Neuron (in vitro differentiated cells): ENCODE results near the gene KCTD13.
A peak's percentile ranks its signal among the peaks of the same experiment; 100 is the strongest.
"Not testable (repeated sequence)": the region's sequence is repeated elsewhere in the genome, so short reads cannot be mapped to it uniquely, and the experiment has no call there.

ENCODE experiments used
- H2AFZ ChIP-seq: one replicate; pipeline ENCODE4 v1.6.1; 2013; ENCODE audit warnings: low read depth, mild to moderate bottlenecking, inconsistent platforms, low read length, moderate library complexity
- H3K27me3 ChIP-seq: one replicate; pipeline ENCODE4 v1.6.1; 2013; ENCODE audit warnings: low read length; ENCODE audit not compliant: insufficient read depth
- H3K36me3 ChIP-seq: one replicate; pipeline ENCODE4 v1.6.1; 2013; ENCODE audit warnings: low read length; ENCODE audit not compliant: insufficient read depth
- H3K4me1 ChIP-seq: one replicate; pipeline ENCODE4 v1.6.1; 2013; ENCODE audit warnings: low read length; ENCODE audit not compliant: insufficient read depth
- H3K4me3 ChIP-seq: 2 replicates; pipeline ENCODE4 v1.5.1; 2013; ENCODE audit warnings: mild to moderate bottlenecking, low read length, moderate library complexity
- H3K9me3 ChIP-seq: one replicate; pipeline ENCODE4 v1.6.1; 2013; ENCODE audit warnings: low read length

The KCTD13 gene

DNA sequence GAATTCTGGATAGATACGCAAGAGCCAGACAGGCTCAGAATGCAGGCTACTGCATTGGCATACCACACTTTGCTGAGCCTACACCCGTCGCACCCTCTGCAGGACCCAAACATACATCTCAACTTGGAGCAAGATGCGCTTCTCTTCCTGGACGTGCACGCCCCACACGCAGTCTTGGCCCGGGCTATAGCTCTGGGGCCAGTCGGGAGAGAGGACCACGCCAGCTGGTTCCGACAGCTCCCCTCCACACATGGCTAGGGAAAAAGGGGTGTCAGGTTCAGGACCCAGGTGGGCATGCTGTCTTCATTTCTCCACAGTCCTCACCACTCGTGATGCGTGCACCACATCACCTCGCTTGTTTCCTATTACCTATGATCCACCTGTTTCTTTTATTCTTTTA lies 47.9 kb downstream of the KCTD13 start:
- Histone ChIP-seq H3K4me1 (no peaks in the 10 kb centered on the region), H2AFZ (no peak overlapping the region)

DNA sequence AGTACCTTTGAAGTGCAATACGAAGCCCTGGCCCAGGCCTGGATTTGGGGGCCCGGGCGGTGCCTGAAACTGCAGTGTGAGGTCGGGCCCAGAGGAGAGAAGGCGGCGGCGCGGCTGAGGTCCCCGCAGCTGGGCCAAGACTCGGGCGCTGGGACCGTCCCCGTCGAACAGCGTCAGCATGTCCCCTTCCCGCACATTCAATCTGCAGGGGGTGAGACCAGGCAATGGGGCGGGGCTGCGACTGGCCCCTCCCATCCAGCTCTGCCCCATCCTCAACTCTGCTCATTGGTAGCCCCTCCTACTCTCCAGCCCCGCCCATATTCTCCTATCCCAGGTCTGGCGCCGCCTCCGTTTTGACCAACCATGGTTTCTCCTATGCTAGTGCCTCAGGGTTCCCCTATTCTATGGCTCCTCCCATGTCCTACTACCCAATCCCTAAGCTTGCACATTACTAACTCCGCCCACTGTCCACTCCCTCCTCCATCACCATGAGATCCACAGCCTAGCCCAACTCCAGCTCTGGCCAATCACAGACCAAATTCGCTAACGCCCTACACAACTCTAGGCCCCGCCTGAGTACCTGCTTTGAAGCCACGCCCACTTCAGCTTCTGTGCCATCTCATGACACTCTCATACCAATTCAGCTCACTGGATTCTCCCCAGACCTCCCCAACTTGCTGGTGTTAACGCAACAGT lies 48.6 kb downstream of the KCTD13 start:
- Histone ChIP-seq H3K9me3 (no peaks in the 10 kb centered on the region), H3K27me3 (peaks cover 2% of the 10 kb centered on the region), H3K36me3 (peaks cover 14% of the 10 kb centered on the region), H2AFZ (no peak overlapping the region), H3K4me1 (no peaks in the 10 kb centered on the region), H3K4me3 (no peak overlapping the region)

More for the DNA sequence above, 47.9 kb downstream of the KCTD13 start:
- Histone ChIP-seq H3K36me3 (peaks cover 19% of the 10 kb centered on the region), H3K4me3 (no peak overlapping the region), H3K27me3 (peaks cover 2% of the 10 kb centered on the region), H3K9me3 (no peaks in the 10 kb centered on the region)

DNA sequence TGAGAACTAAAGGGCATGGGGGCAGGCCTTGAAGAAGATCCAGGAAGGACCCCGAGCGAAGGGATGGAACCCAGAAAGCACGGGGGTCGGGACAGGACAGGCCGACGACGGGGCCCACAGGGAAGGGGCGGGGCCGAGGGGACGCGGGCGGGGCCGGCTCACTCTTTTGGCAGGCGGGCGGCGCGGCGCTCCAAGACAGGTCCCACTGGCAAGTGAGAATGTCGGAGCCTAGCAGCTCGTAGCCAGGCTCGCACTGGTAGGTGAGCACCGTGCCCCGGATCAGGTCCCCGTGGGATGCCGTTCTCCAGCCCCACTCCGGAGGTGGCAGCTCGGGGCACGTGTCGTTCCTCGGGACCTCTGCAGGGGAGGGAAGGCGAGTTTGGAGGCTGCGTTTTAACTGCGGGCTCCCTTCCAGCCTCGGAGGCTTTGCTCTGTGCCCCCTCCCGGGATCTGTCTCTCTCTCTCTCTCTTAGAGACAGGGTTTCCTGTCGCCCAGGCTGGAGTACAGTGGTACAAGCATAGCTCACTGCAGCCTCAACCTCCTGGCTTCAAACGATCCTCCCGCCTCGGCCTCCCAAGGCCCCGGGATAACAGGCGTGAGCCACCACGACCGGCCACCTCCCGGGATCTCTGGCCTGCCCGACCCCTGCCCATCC lies 49.3 kb downstream of the KCTD13 start:
- Histone ChIP-seq H2AFZ (no peak overlapping the region), H3K36me3 (peaks cover 14% of the 10 kb centered on the region), H3K27me3 (peaks cover 2% of the 10 kb centered on the region), H3K4me3 (no peak overlapping the region), H3K9me3 (no peaks in the 10 kb centered on the region), H3K4me1 (no peaks in the 10 kb centered on the region)

DNA sequence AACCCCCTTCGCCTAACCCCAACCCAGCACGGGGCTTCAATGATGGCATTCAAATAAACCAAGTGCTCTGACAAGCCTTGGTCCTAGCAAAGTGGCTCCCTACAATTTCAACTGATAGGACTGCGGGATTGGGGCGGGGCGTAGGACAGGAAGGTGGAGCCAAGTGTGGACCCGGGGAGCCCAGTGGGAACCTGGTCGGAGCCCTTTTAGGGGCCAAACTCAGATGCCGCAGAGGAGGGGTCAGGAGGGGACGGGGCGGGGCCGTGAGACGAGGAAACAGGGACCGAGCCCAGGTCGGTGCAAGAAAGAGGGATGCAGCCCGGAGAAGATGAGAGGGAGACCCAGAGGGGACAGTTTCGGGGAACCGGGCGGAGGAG lies 49.8 kb downstream of the KCTD13 start:
- Histone ChIP-seq H3K27me3 (peaks cover 2% of the 10 kb centered on the region), H3K4me3 (no peak overlapping the region), H3K4me1 (no peaks in the 10 kb centered on the region), H3K36me3 (peaks cover 14% of the 10 kb centered on the region), H2AFZ (no peak overlapping the region), H3K9me3 (no peaks in the 10 kb centered on the region)

DNA sequence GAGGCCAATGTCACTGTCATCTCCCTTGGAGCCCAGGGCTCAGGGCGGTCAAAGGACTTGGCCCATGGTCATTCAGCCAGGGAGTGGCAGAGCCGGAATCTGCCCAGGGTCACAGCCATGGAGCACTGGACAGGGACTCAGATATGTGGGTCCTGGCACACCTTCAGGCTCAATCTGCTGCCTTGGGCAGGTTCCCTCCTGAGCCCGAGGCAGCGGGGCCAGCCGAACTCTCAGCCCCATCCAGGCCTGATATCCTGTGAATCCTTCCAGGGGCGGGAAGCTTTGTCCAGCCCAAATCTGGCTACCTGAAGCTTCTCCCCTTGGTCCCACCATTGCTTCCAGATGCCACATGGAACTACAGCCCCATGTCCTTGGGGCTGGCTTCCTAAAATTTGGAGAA lies 50.8 kb downstream of the KCTD13 start:
- Histone ChIP-seq H3K36me3 (peaks cover 14% of the 10 kb centered on the region), H3K4me1 (no peaks in the 10 kb centered on the region), H3K27me3 (peaks cover 2% of the 10 kb centered on the region), H3K4me3 (no peak overlapping the region), H2AFZ (no peak overlapping the region), H3K9me3 (no peaks in the 10 kb centered on the region)

- Histone ChIP-seq H3K4me3 (no peak overlapping the region), H3K27me3 (peaks cover 2% of the 10 kb centered on the region), H3K9me3 (no peaks in the 10 kb centered on the region), H3K36me3 (peaks cover 8% of the 10 kb centered on the region), H3K4me1 (no peaks in the 10 kb centered on the region), H2AFZ (no peak overlapping the region)
These were observed 52.7 kb downstream of the KCTD13 start for GRCh38 chr16:29873319-29873718.

DNA sequence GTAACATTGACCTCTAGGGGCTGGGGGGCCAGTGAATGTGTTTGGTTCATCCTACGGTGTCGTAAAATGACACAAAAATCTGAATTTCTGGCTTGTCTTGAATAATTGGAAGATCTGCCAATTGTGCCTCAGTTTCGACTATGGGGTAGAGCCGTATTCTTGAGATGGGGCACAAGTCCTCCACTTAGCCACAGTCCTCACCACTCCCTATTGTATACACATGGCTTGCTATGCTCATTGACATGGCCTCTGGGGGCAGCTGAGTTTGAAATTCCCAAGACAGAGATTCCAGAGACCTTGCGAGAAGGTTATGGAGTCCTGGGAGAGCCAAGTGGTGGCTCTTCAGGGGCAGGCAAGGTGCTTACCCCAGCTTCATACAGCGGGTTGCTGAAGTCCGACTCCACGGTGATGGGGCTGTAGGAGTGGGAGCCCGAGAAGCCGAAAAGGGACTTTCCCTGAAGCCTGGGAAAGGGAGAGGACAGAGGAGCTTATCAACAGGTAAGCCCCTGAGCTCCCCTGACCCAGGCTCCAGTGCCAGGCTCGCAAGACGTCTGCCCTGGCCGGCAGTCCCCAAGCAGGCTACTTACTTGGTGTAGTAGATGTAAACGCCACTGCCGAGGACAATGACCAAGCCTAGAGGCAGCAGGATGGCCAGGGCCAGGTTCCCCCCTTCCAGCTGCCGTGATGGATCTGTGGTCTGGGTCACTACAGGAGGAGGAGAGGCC lies 54.0 kb downstream of the KCTD13 start:
- Histone ChIP-seq H3K9me3 (no peaks in the 10 kb centered on the region), H3K27me3 (peaks cover 2% of the 10 kb centered on the region), H2AFZ (no peak overlapping the region), H3K36me3 (peaks cover 8% of the 10 kb centered on the region), H3K4me3 (no peak overlapping the region), H3K4me1 (no peaks in the 10 kb centered on the region)

- H3K4me3 ChIP-seq, H3K27me3 ChIP-seq, H3K36me3 ChIP-seq, H3K4me1 ChIP-seq, H2AFZ ChIP-seq, H3K9me3 ChIP-seq: not testable (repeated sequence)
These were observed 57.0 kb downstream of the KCTD13 start for GRCh38 chr16:29869067-29869466.

GRCh38 chr16:29868396-29869009 lies 57.5 kb downstream of the KCTD13 start:
- H2AFZ ChIP-seq: no peak overlapping the region
- no peaks in the 10 kb centered on the region for H3K27me3 ChIP-seq
- H3K4me1 ChIP-seq: peaks cover 3% of the 10 kb centered on the region
- peaks cover 3% of the 10 kb centered on the region for H3K36me3 ChIP-seq
- no peaks in the 10 kb centered on the region for H3K9me3 ChIP-seq
- H3K4me3 ChIP-seq: no peak overlapping the region

DNA sequence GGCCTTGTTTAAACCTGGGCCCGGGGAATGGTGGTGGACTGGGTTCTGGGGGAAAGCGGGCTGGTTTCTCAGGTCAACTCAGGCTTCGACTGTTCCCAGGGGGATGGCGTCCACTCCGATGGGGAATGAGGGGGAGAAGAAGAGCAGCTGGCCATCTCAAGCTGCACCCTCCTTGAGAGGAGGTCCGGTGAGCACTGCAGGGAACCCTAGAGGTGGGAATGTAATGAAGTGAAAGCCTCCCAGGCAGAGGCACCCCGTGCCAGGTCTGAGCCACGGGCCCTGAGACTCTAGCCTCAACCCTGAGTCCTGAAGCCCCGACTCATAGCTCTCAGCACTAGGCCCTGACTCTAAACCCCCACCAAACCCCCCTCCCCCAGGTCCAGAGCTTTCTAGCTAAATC lies 61.8 kb downstream of the KCTD13 start:
- Histone ChIP-seq H2AFZ (no peak overlapping the region), H3K27me3 (no peaks in the 10 kb centered on the region), H3K9me3 (no peaks in the 10 kb centered on the region), H3K4me1 (peaks cover 3% of the 10 kb centered on the region), H3K4me3 (no peak overlapping the region), H3K36me3 (peaks cover 7% of the 10 kb centered on the region)

GRCh38 chr16:29863669-29863984 lies 62.4 kb downstream of the KCTD13 start:
- Histone ChIP-seq H2AFZ (no peak overlapping the region), H3K36me3 (peaks cover 7% of the 10 kb centered on the region), H3K4me3 (peak overlapping the region; percentile 16), H3K27me3 (no peaks in the 10 kb centered on the region), H3K4me1 (peaks cover 3% of the 10 kb centered on the region), H3K9me3 (no peaks in the 10 kb centered on the region)

- H3K4me1 ChIP-seq: peaks cover 3% of the 10 kb centered on the region
- peak within 1 kb of the TSS; percentile 90 for H3K4me3 ChIP-seq
- H3K9me3 ChIP-seq: no peaks in the 10 kb centered on the region
- H2AFZ ChIP-seq: peak within 1 kb of the TSS; percentile 98
- peaks cover 11% of the 10 kb centered on the region for H3K36me3 ChIP-seq
- H3K27me3 ChIP-seq: no peaks in the 10 kb centered on the region
These were observed 63.0 kb downstream of the KCTD13 start, which contains the start of gene CDIPT for GRCh38 chr16:29862884-29863668. Gene CDIPT, minus strand, starts transcription at chr16:29863226. Its CDS starts 369 bp downstream, at chr16:29862857.
